Adipose tissue (tissue), 3 donors: Measurements from ENCODE around the gene TH. TPM values are rescaled to one million over a fixed set of nuclear protein-coding genes. Genes with fewer than 3 reads are reported as not detected.

Experiments used
- H3K27ac ChIP-seq: one replicate; pipeline ENCODE4 v1.5.1; 2013; ENCODE audit warnings: low read depth, low read length
- WGBS, 3 donors: extraction: QIAGEN DNeasy Blood & Tissue Kit; methylation state at CpG; one replicate each; pipeline ENCODE4 v1.1.7; 2013; 5-methylcytosine and 5-hydroxymethylcytosine counted together
- polyA plus RNA-seq, 3 donors: library from polyadenylated mRNA; stranded (reverse); fragments of 200-250 nt; gene quantifications; one replicate each; pipeline ENCODE4 v1.2.3, GENCODE V29; 2013
- donor health status: healthy with polysubstance abuse.
- donor health status: Bipolar disorder and iron deficiency.
- donor health status: healthy.

TH gene
- polyA plus RNA-seq, 3 donors: 0.17 TPM; not detected in 2

DNA sequence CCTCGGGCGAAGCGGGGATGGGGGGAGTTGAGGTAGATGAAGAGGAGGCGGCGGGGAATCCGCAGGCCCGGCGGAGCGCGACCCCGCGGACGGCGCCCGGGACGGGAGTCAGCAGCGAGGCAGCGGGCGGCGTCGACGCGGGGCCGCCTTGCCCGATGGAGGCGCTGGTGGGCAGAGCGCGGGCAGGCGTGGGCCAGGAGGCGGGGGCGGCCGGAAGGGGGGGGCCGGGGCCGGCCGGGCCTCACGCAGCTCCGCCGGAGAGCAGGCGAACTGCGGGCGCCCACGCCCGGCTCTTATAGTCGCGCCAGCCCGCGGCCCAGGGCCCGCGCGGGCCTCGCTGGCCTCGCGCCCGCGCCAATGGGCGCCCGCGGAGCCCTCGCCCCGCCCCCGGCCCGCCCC is 32.5 kb downstream of the TH start, which contains the start of gene IGF2:
TSS of gene IGF2 (minus strand) at position 267 of the 399 bp plus-strand sequence. CDS start 3,866 bp downstream, outside the sequence.
- WGBS, 3 donors: 0 to 3% (median 1%) methylated on average over 7 to 62 of the region's 62 CpGs
- H3K27ac ChIP-seq: no peak within 1 kb of the TSS

DNA sequence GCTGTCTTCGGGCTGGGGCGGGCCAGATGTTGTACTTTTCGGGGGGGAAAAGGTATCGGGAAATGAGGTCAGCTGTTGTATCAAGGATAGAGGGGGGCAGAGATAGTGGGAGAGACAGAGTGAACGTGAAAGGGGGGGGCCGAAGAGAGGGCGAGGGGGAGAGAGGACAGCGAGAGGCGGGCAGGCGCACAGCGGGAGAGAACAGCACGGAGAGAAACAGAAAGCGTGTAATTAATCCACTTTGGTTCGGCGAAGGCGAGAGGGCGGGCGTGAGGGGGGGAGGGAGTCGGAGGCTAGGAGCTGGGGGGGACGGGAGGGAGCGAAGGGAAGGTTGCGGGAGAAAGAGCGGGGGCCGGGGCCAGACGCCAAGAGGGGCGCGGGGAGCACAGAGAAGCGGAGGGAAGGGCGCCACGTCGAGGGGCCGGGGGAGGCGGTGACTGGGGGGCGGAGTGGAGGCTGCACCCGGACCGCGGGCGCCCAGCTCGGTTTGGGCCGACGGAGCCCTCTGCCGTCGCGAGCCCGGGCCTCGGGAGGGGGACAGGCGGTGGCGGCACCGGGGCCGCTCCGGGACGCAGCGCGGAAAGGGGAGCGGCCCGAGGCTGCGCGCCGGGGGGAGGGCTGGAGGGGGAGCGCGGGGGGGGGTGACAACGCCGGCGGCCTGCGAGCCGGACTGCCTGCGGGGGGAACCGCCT is 33.0 kb downstream of the TH start:
- H3K27ac ChIP-seq: no peak overlapping the region
- 1 to 2% (median 2%) methylated on average over 35 to 67 of the region's 68 CpGs for WGBS, 3 donors

GRCh38 chr11:2138068-2138430 is 33.6 kb downstream of the TH start:
- WGBS, 3 donors: 0 to 1% (median 1%) methylated on average over 28 to 31 of the region's 44 CpGs
- H3K27ac ChIP-seq: no peak overlapping the region

DNA sequence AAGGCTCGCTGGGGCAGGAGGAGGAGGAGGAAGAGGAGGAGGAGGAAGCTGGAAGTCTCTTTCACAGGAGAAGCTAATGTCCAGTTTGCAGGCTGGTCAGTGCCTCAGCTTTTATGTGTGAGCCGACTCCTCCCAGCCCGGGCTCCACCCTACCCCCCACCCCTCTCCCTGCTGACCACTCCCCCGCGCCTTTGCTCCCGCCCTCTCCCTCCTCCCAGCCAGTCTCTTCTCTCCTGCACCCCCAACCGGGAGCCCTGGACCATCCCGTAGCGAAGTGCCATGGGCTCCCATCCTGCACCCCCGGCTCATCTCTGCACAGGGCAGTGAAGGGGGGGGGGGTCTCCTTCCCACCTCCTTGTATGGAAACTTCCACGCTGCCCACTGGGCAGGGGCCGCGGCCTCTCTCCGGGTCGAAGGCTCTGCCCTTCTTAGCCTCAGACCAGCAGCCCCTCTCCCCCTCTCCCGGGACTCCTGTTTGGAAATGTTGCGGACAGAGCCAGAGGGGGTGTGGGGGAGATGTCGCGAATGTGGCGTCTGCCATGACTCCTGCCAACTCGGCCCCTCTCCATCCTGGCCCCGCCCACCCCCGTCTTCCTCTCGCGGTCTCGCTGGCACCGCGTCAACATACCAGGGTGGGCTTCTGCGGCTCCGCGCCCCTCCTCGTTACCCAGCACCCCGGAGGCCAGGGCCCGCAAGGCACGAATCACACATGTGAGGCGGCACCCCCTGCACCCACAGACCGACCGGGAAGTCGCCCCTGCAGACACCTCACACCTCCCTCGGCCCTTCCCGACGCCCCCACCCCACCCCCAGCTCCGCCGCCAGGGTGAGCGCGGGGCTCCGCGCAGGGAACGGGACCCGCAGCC is 34.2 kb downstream of the TH start:
- WGBS, 3 donors: 1% methylated on average over 43 to 50 of the region's 50 CpGs
- H3K27ac ChIP-seq: no peak overlapping the region

DNA sequence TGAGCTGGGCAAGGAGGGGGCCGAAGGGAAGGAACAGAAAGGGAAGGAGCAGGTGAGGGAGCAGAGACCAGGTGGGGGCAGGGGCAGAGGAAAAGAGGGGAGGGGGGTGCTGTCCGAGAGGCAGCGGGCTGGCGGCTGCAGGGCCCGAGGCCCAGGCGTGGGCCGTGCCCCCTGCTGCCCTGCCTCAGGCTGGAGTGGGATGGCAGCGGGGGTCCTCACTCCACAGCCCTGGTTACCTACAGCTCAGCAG is 34.7 kb downstream of the TH start:
- no peak overlapping the region for H3K27ac ChIP-seq
- 15 to 32% (median 19%) methylated on average over 3 to 8 of the region's 8 CpGs for WGBS, 3 donors

GRCh38 chr11:2136209-2136951 is 35.2 kb downstream of the TH start:
- 47 to 58% (median 48%) methylated on average over 24 of the region's 24 CpGs for WGBS, 3 donors
- H3K27ac ChIP-seq: no peak overlapping the region

DNA sequence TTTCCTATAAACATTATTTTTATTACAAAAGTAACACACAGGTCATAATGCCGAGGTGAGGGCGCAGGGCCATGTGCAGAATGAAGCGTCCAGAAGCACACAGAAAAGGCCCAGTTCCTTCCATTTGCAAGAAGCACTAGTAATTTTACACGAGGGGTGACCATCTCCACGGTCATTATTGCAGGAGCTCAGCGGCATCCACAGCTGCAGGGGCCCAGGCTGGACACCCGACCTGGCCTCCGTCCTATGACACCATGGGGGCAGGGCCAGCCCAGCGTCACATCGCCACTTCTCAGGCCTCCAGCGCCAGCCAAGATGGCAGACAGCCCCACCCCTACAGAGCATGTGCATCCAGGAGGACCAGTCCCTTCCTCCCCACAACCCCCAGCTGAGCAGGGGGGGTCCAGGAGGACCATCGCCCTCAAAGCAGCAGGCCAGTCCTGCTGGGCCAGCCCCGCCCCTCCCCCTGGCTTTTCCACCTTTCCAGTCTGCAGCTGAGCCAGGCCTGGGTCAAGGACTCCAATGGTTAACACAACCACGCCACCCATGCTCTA is 35.9 kb downstream of the TH start:
- WGBS, 3 donors: 78 to 85% (median 83%) methylated on average over 14 of the region's 14 CpGs
- H3K27ac ChIP-seq: no peak overlapping the region

DNA sequence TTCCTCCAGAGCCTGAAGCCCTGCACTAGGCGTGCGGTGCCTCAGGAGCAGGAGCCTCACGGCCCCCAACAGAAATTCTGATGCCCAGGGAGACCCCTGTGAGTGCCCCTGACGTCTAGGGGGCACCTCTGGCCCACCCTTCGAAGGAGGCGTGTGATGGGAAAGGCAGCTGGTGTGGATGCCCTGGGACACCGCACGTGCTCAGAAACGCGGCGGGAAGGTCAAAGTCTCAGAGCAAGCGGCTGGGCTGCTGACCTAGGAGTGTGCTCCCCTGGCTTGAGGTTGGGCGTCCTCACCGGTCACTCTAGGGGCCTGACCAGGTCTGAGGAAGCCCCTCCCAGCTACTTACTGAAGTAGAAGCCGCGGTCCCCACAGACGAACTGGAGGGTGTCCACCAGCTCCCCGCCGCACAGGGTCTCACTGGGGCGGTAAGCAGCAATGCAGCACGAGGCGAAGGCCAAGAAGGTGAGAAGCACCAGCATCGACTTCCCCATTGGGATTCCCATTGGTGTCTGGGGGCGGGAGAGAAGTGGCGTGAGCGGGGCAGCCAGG is 36.5 kb downstream of the TH start:
- 68 to 87% (median 83%) methylated on average over 26 of the region's 26 CpGs for WGBS, 3 donors

GRCh38 chr11:2134022-2135010 is 37.3 kb downstream of the TH start:
- 67 to 79% (median 77%) methylated on average over 19 of the region's 19 CpGs for WGBS, 3 donors
- no peak overlapping the region for H3K27ac ChIP-seq

More for the DNA sequence above, 36.5 kb downstream of the TH start:
- H3K27ac ChIP-seq: no peak overlapping the region

- H3K27ac ChIP-seq: no peak overlapping the region
- 43 to 63% (median 62%) methylated on average over 31 to 33 of the region's 33 CpGs for WGBS, 3 donors
Measured at GRCh38 chr11:2133241-2134021, 38.2 kb downstream of the TH start.

- WGBS, 3 donors: 40 to 63% (median 59%) methylated on average over 23 to 24 of the region's 24 CpGs
- H3K27ac ChIP-seq: no peak overlapping the region
Measured at GRCh38 chr11:2132874-2133240, 38.8 kb downstream of the TH start.

DNA sequence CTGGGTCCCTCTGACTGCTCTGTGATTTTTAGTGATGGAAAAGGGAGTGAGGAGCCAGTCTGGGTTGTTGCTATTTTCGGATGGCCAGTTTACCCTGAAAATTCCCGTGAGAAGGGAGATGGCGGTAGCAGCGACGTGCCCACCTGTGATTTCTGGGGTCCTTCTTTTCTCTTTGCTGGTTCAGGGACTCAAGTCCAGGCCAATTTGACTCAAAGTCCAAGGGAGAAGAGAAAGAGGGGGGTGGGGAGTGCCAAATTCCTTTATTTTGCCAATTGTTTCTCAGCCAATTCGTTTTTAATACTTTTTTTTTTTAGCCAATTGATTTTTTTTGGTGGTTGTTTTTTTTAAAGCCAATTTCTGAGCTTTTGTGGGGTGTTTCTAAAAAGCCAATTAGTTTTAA is 39.4 kb downstream of the TH start:
- WGBS, 3 donors: 76 to 81% (median 79%) methylated on average over 6 of the region's 6 CpGs
- no peak overlapping the region for H3K27ac ChIP-seq

DNA sequence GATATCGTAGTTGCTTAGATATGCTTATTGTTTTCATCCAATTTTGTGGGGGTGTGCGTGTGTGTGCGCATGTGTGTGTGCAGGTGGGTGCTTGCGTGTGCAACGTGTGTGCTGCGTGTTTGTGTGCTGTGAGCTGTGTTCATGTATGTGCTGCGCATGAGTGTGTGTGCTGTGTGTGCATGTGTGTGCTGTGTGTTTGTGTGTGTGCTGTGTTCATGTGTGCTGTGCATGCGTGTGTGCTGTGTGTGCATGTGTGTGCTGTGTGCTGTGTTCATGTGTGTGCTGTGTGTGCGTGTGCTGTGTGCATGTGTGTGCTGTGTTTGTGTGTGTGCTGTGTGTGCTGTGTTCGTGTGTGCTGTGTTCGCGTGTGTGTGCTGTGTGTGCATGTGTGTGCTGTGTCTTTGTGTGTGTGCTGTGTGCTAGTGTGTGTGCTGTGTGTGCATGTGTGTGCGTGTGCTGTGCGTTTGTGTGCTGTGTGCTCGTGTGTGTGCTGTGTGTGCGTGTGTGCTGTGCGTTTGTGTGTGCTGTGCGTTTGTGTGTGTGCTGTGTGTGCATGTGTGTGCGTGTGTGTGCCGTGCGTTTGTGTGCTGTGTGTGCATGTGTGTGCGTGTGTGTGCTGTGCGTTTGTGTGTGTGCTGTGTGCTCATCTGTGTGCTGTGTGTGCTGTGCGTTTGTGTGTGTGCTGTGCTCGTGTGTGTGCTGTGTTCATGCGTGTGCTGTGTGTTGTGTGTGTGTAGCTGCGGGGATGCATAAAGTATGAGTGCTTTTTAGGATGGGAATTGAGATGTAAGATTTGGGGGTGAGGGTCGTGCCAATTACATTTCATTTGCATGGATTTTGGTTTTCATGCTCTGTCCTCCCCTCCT is 40.0 kb downstream of the TH start:
- 86 to 88% (median 86%) methylated on average over 28 of the region's 28 CpGs for WGBS, 3 donors
- H3K27ac ChIP-seq: no peak overlapping the region

- WGBS, 3 donors: 80 to 89% (median 84%) methylated on average over 17 to 18 of the region's 18 CpGs
- no peak overlapping the region for H3K27ac ChIP-seq
Measured at GRCh38 chr11:2130881-2131352, 40.7 kb downstream of the TH start.

DNA sequence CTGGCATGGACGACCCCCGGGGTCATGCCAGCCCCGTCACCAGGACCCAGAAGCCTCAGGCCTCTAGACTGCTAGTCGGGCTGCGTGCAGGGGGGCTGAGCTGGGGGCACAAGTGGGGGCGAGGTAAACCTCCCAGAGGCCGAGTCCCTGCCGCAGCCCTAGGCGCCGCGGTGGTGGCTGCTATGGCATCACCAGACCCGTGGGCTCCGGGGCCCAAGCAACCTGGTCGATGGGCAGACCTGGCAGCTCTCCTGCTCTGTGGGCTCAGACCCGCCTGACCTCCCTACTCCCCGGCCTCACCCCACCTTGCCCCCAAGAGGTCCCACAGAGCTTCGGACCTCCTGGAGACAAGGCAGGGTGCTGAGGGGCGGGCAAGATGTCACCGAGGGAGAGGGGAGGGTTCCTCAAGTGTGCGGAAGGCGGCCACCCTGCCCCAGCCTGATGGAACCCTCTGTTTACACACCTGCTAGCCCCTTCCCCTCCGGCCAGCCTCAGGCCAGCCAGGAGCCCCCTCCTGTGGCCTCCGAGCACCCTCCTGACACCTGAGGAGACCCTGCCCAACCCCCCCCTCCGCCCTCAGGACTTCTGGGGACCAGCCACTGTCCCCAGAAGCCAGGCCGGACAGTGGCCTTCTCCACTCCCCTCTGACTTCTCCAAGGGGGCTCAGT is 41.8 kb downstream of the TH start:
- WGBS, 3 donors: 76 to 91% (median 89%) methylated on average over 21 to 25 of the region's 25 CpGs
- H3K27ac ChIP-seq: no peak overlapping the region
